Neural progenitor cell (in vitro differentiated cells): ENCODE measurements around the gene KIFC3.

Source experiments
- CTCF ChIP-seq: fragments of 200-600 bp; sonication (generic); IDR thresholded peaks from 2 replicates; pipeline ENCODE4 v1.5.1; 2017; ENCODE audit warnings: antibody characterized with exemption, mild to moderate bottlenecking
- EZH2 ChIP-seq: fragments of 200-600 bp; sonication (generic); IDR thresholded peaks from 2 replicates; pipeline ENCODE4 v1.6.1; 2017; ENCODE audit warnings: antibody characterized with exemption, mild to moderate bottlenecking, moderate library complexity
- EZH2phosphoT487 ChIP-seq: fragments of 200-600 bp; sonication (generic); IDR thresholded peaks from 2 replicates; pipeline ENCODE4 v1.6.1; 2017; ENCODE audit warnings: antibody characterized with exemption

- TF ChIP-seq CTCF (no peak), EZH2 (no peak), EZH2phosphoT487 (no peak)
Observed at GRCh38 chr16:57709663-57710062, 92.6 kb downstream of the KIFC3 start.
